SIG-M5 treated with dmso at 0.1 percent for 504 hours (cell line): ENCODE measurements around the gene STRA8.

ENCODE experiments used
- DNase-seq: peaks from one replicate; lab custom pipeline; 2025; ENCODE audit not compliant: unreplicated experiment; lab: John Stamatoyannopoulos, UW

Gene STRA8

GRCh38 chr7:135262623-135263320 lies 29.1 kb downstream of the STRA8 start:
- DNase-seq: no peak

- no peak for DNase-seq
These were observed 29.8 kb downstream of the STRA8 start for GRCh38 chr7:135263321-135263970.

DNA sequence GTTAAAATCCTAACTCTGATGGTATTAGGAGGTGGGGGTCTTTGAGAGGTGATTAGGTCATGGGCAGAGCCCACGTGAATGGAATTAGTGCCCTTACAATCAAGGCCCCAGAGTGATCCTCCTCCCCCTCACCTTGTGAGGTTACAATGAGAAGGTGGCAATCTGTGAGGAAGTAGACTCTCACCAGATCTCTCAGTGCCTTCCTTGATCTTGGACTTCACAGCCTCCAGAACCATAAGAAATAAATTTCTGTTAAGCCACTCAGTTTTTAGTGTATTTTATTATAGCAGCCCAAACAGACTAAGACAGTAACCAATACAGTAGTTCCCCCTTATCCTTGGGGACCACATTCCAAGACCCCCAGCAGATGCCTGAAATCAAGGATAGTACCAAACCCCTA lies 32.0 kb downstream of the STRA8 start:
- no peak for DNase-seq

- no peak for DNase-seq
These were observed 36.3 kb downstream of the STRA8 start for GRCh38 chr7:135269921-135270320.

DNA sequence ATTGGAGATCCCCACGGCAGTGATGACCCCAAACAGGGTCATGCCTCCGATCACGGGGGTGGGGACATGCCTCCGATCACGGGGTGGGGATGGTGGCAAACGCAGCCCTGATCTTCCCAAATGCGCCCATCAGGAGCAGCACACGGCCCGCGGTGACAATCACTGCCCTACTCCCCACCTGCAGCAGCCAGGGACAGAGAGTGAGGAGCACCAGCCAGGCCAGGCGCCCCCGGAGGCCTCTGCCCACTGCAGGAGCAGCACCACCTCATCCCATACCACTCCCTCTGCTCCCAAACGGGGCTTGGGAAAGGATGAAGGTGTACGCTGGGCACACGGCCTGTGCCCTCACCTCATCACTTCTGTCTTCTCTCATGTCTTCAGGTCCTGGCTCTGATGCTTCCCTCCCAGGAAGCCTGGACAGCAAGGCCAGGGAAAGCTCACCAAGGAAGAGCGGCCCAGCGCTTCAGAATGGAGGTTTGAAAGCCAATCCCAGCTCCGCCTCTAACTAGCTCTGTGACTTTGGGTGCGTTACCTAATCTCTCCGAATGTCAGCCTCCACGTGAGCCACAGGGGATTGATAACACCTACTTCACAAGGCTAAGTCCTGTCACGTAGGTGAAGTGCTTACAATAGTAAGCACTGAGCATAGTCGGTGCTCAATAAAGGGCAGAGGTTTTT lies 37.1 kb downstream of the STRA8 start:
- no peak for DNase-seq

DNA sequence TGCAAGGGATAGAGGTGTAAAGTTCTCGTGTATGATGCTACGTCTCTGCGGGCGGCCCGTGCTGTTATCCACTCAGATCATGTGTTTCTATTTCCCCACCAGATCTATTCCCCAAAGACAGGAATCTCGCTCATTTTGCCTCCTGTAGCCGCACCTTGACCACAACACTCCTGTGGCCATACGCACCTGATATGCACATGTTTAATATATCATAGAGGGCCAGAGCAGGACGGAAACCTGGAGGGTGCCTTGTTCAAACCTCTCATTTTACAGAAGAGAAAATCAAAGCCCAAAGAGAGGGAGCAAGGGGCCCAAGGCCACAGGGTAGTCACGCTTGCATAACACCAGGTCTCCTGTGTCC lies 37.6 kb downstream of the STRA8 start:
- no peak for DNase-seq

DNA sequence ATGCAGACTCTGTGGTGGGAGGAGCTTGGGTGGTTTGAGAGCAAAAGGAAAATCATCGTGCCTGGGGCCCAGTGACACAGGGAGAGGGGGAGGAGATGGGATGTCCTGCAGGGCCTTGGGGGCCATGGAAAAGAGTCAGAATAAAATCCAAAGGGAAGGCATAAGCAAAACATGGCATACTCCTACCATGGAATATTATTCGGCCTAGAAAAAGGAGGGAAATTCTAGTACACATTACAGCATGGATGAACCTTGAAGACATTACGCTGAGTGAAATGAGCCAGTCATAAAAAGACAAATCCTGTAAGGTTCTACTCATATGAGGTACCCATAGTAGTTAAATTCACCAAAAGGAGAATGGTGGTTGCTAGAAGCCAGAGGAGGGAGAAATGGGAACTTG lies 38.7 kb downstream of the STRA8 start:
- DNase-seq: no peak

DNA sequence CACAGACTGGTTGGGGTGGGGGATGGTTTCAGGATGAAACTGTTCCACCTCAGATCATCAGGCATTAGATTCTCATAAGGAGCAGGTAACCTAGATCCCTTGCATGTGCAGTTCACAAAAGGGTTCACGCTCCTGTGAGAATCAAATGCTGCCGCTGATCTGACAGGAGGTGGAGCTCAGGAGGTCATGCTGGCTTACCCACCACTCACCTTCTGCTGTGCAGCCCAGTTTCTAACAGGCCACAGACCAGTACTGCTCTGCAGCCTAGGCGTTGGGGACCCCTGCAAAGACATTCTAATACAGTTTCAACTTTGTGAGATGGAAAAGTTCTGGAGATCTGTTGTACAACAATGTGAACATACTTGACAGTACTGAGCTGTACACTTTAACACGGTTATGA lies 39.9 kb downstream of the STRA8 start:
- DNase-seq: no peak

GRCh38 chr7:135274495-135275268 lies 41.0 kb downstream of the STRA8 start:
- DNase-seq: peak; percentile 63

DNA sequence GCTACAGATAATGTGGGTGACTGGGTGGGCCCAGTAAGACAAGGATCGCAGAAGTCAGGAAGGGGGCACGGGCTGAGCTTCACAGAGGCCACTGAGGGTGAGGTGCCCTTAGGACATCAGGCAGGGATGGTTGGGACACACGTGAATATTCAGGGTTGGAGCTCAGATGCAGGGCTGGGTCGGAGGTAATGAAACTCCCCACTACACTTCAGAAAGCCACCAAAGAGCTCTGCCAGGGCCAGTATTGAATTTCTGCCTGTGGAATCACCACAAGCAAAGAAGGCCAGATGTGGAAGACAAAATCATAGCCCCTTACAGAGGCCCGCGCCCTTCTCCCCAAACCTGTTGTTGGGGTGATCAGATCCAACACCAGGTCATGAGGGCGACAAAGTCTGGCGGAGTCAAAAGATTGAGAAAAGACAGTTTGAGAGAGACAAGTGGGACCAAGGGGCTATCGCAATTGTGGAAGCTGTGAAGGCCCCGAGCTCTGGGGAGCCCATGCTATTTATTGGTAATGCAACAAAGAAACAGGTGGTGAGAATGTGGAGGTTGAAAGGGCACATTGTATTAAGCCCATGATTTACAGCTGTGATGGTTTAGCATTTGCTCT lies 42.4 kb downstream of the STRA8 start:
- DNase-seq: no peak

DNA sequence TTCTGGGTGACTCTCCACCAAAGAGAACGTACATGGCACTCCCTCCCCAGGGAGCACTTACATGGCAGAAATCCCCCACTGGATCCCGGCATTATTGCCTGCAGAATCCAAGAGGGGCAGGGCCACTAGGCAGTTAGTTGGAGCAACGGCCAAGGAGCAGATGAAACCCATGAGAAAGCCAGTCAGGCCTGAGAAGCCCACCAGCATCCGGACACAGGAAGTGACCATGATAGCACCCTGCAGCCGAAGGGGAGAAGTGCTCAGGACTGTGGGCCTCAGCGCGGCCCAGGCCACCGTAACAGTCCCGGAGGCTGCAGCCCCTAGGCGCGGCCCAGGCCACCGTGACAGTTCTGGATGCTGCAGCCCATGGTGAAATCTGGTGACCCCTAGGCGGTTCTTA lies 43.5 kb downstream of the STRA8 start:
- no peak for DNase-seq

DNA sequence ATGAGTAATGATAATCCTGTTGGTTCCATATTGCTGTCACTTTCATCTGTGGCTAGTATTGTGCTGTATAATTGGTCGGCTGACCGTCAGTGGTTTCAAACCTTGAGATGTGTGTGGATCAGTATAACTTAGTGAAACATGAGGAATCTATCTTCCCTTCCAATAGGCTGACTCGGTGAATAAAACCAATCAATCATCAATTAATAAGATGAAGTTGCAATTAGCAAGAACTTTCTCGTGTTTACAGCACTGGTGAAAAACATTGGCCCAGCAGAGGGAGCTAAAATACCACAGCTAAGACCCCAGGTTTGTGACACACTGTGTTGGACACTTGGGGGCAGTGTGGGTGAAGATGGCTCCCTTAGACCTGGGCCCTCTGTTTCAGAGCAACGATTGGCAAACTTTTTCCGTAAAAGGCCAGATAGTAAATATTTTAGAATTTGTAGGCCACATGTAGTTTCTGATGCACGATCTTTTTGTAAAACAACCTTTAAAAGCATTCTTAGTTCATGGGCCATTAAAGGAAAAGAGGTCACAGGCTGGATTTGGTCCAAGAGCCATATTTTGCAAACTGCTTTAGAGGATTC lies 47.8 kb downstream of the STRA8 start:
- peak; percentile 77 for DNase-seq

DNA sequence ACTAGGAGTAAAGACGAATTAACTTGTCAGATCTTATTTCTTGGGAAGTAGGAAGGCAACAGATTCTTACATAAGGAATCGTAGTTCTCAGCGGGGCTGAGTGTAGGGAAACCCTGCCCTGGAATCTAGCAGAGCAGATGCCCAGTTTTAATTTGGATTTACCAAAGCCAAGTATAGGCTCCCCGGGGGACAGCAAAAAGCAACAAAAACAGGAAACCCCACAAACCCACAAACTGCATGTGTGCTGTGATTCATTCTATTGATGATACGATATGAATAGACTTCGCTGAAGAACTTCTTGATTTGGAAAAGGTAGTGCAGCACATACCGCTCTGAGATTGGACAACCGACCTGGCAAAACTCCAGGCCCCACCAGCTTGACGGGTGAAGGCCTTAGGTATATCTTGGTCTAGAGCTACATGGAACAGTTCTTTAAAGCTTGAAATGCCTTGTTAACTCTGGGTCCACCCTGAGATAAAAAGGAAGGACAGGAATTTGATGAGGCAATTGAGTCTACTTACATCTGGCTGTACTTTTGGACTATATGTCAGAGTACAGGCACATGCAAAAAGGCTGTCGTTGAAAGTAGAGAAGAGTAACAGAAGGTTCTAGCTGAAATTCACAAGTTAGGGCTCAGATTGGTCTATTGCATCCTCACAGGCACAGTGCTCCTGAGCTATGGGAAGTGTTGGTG lies 49.1 kb downstream of the STRA8 start:
- DNase-seq: no peak

DNA sequence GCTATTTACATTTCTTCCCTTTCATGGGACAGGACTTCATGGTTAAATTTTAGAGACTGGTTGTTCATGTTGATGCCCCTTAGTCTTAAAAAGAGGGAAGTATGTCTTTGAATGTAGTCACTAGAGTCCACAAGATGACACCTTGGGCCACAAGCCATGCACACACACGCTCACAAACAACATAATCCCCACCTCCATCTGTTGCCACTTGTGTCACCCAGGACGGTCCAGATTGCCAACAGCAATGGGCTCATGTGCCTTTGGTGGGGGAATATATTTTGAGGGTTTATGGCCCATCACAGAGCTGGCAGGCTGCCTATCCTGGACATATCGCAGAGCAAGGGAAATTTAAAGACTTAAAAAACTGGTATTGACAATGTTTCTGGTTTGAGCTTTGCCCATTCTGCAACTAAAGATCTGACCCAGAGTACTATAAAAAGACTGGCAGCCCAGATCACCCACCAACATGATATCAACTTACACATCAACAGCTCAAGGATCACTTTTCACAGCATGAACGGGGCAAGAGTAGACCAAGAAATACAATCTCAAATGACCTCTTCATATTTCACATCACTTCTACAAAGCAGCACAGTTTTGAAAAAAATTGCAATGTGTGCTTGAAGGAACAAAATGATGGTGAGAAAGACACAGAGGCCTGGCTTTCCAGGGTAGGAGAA lies 50.5 kb downstream of the STRA8 start:
- DNase-seq: no peak

DNA sequence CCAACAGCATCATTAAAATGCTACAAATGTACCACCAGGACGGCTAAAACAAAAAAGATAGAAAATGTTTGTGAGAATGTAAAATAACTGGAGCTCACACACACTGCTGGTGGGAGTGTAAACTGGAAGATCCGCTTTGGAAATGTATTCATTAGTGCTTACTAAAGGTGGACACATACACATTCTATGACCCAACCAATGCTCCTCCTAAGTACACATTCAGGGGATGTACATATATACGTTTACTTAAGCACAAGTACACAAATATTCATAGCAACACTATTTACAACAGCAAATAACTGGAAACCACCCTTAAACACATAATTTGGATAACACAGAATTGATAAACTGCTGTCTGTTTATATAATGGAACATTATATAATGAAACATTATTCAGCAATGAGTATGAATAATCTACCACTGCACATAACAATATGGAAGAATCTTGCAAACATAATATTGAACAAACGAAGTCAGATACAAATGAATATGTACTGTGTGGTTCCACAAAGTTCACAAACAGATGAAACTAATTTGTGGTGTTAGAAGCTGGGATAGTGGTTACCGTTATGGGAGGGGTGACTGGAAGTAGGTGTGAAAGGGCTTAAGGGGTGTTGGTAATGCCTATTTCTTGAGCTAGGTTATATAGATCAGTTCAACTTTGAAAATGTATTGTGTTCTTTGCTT lies 52.1 kb downstream of the STRA8 start:
- DNase-seq: no peak

DNA sequence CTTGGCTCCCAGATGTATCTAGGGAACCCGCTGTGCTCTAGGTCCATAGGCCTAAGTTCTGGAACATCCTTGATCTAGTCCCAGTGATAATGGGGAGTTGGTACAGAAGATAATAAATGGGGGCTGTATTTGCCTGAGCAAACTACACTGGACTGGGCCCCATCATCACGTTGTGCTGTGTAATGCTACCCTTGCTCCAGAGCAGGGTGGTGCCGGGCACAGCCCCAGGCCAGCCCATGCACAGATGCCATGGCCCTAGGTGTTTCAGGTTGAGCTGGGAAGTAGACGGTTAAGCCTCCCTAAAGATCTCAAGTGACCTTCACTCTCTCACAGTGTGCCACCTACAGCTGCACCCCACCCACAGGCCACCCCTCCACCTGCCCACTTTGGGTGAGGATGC lies 53.2 kb downstream of the STRA8 start:
- DNase-seq: no peak

- no peak for DNase-seq
These were observed 57.0 kb downstream of the STRA8 start for GRCh38 chr7:135290594-135290993.

DNA sequence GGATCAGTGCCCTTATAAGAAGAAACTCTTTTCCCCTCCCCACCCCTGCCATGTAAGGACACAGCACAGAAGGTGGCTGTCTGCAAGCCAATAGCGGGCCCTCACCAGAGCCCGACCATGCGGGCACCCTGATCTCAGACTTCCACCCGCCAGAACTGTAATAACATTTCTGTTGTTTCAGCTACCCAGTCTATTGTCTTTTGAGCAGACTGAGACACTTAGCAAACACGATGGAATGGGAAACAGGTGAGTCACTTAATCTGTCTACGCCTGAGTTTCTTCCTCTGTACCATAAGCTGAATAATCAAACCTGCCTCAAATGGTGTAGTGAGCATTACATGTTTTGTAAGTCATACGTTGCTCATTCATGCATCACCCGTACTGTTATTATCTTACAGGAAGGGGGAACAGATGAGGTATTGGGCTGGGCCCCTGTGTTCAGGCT lies 58.2 kb downstream of the STRA8 start:
- DNase-seq: no peak

DNA sequence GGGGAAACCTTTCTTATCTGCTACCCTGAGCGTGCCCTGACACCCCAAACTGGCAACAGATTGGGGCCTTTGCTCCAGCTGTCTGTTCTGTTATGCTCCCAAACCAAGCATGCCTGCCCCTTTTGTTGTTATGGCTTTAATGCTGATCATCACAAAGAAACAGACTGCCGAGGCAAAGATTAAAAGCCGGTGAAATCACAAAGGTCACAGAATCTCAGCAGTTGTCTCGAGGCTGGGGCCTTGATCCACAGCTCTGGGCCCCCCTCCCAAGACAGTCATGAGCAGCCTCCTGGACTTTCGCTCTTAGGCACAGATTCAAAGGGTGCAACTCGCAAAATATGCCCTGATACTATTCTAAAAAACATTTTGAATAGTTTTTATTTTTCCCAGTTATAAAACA lies 65.6 kb downstream of the STRA8 start:
- DNase-seq: no peak
